ENCODE results near the gene TOMT.
"Not testable (repeated sequence)": the region's sequence is repeated elsewhere in the genome, so short reads cannot be mapped to it uniquely, and the experiment has no call there.

The TOMT gene

DNA sequence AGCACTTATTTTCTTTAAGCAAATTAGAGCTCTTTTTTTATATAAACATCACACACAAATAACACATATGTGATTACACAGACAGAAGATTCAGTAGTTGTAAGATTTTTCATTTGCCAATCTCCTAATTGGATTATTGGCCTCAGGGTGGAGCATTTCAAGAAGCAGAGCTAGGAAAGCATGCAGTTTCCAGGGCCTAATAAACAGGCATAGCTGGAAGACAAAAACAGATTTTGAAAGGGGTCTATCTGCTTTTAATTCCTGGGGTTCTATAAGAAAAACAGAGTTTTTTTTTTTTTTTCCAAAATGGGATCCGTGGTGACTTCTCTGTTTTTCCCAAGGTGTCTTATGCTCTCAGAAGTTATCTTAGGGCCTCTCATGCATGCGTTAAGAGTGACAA lies 22.2 kb downstream of the TOMT start:
- DNase-seq, result no peak

- DNase-seq, result no peak
These were observed 23.7 kb downstream of the TOMT start for GRCh38 chr11:72129381-72129780.

DNA sequence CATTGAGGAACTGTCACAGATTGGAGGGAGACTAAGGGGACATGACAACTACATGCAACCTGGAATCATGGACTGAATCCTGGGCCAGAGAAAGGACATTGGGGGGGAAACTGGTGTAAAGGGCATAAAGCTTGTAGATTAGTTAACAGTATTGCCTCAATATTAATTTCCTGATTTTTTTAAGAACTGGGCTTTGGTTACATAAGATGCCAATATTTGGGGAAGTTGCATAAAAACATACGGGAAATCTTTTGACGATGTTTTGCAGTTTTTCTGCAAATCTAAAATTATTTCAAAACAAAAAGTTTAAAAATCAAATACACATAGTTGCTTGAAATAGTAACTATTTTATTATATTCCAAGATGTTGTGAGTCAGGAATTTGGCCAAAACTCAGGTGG lies 26.9 kb downstream of the TOMT start:
- DNase-seq, result no peak

DNA sequence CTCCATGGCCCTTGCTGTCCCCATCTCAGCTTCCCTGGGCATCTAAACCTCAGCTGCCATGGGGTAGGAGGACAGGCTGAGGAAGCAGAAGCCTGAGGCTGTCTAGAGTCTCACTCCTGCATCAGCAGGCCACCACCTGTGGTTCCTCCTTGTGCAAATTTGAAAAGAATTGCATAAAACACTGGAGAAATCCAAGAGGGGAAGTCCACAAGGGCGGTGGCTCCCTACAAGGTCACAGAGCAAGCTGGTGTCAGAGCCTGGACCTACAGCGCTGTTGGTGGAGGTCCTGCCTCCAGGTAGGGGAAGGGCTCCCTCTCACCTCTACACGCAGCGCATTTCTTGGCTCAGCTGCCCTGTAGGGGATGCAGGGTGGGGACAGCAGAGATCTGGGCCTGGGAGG lies 29.7 kb downstream of the TOMT start, which contains the start of gene FOLR3:
Gene FOLR3 (plus strand): TSS at position 253 of the 400 bp plus-strand sequence. CDS start 228 bp downstream, outside the sequence.
- not testable (repeated sequence) for DNase-seq

DNA sequence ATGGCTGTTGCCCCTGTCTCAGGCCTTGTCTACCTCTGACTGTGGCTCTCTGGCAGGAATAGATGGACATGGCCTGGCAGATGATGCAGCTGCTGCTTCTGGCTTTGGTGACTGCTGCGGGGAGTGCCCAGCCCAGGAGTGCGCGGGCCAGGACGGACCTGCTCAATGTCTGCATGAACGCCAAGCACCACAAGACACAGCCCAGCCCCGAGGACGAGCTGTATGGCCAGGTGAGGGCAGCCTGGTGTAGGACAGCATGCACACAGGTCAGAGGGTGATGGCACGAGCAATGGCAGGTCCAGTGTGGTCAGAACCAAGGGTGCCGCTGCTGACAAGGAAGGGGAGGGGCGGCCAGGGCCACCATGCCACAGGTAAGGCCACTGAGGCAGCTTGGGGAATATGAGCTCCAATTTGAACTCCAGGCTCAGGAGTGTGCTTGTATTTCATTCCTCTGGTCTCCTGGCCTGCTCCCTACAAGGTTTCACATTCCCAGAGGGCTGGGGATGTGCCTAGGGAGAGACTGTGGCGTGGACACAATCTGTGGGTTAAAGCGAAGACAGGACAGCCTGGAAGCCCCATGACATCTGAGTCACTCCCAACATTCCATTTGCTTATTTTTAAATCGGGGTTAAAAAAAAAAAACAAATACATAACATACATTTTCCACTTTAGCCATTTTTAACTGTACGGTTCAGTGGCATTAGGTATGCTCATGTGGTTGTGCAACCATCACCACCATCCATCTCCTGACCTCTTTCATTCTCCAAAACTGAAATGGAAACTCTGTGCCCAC lies 30.4 kb downstream of the TOMT start:
- DNase-seq, result no peak

GRCh38 chr11:72136684-72137262 lies 31.0 kb downstream of the TOMT start:
- no peak for DNase-seq

GRCh38 chr11:72138821-72139390 lies 33.2 kb downstream of the TOMT start:
- no peak for DNase-seq

DNA sequence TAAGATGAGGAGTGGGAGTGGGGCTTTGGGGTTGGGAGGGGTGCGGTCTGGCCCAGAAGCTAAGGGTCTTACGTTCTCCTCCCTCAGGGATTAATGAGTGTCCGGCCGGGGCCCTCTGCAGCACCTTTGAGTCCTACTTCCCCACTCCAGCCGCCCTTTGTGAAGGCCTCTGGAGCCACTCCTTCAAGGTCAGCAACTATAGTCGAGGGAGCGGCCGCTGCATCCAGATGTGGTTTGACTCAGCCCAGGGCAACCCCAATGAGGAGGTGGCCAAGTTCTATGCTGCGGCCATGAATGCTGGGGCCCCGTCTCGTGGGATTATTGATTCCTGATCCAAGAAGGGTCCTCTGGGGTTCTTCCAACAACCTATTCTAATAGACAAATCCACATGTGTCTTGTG lies 33.8 kb downstream of the TOMT start:
- no peak for DNase-seq

DNA sequence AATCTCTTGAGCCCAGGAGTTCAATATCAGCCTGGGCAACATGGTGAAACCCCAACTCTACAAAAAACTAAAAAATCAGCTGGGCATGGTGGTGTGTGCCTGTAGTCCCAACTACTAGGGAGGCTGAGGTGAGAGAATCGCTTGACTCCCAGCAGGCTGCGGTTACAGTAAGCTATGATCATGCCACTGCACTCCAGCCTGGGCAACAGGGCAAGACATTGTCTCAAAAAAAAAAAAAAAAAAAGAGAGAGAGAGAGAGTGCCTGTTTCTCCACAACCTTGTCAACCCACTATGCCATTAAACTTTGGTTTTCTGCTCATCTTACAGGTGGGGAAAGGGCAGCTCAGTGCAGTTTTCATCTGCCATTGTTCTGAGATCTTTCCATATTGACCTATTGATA lies 34.9 kb downstream of the TOMT start:
- DNase-seq, result no peak

DNA sequence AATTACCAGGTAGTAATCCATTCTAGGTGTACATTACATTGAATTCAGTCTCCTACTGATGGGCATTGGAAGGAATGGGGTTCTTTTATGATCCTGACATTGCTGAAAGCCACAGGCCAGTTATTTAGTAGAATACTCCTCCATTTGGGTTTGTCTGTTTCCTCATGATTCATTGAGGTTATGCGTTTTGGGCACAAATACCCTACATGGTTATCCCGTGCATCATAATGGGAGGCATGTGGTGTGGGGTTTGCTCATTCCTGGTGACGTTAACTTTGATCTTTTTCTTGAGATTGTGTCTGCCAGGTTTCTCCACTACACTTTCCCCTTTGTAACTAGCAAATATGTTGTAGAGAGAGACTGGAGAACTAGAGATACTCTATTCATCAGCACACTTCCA lies 35.3 kb downstream of the TOMT start:
- DNase-seq, result no peak

DNA sequence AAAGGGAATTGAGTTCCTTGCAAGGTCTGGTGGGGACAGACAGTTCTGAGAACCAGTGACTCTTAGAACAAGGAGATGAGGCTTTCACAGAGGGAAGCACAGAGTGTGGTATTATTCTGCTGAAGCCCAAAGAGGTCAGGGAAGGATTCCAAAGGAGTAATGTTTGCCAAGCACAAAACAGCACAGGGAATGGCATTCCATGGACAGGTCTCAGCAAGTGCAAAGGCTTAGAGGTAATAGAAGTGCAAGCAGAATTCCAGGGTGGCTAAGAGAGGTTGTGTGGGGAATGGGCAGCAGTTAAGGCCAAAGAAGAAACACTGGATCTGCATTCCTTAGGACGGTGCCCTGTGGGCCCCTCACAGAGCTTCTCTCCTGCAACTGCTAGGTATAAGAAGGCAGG lies 36.4 kb downstream of the TOMT start:
- not testable (repeated sequence) for DNase-seq

- DNase-seq, result not testable (repeated sequence)
These were observed 36.8 kb downstream of the TOMT start for GRCh38 chr11:72142543-72142942.

DNA sequence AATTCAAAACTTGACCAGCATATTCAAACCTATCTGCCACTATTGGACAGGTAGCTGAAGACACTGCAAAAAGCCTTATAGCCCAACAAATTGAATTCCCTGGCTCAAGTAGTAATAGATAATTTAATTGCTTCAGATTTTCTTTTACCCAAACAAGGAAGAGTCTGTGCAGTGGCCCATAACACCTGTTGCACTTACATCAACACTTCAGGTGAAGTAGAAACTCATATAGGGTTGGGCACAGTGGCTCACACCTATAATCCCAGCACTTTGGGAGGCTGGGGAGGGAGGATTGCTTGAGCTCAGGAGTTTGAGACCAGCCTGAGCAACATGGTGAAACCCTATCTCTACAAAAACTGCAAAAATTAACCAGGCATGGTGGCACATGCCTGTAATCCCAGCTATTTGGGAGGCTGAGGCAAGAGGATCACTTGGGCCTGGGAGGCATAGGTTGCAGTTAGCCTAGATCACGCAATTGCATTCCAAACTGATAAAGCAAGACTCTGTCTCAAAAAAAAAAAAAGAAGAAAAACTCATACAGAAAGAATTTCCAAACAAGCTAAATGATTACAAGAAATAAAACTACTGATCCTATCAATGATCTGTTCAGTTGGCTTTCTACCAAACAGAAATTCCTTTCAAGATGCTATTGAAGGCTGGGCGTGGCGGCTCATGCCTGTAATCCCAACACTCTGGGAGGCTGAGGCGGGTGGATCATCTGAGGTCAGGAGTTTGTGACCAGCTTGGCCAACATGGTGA lies 39.3 kb downstream of the TOMT start:
- no peak for DNase-seq

DNA sequence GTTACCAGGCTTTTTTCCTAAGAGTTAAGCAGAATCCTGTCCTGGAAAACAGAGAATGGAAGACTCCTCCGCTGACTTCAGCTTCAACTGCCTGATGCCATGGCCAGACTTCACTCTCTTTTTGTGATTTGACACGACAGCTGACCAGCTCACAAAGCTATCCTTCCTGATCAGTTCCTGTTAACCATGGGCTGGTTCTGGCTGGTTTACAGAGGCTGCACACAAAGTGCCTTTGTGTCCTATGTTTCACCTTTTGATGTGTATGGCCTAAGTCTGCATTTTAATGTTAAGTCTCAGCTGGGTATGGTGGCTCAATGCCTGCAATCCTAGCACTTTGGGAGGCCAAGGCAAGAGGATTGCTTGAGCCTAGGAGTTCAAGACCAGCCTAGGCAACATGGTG lies 40.9 kb downstream of the TOMT start:
- DNase-seq, result no peak

DNA sequence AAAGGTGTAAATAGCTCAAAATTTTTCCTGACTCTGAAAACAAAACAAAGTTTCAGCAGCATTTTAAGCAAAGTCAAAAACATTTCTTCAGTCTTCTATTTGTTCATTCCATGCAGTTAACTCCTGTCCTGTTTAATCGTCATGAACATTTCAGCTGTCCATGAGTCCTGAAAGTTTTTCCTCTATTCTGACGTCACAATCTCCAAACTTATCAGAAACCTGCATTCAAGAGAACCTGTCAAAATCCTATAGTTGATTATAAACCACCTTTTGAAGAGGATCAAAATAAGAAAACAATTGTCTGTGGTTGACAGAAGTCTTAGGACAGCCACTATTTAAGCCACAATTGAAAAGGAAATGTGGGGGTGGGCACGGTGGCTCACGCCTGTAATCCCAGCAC lies 45.2 kb downstream of the TOMT start:
- no peak for DNase-seq

GRCh38 chr11:72153874-72154273 lies 48.1 kb downstream of the TOMT start:
- DNase-seq, result not testable (repeated sequence)

DNA sequence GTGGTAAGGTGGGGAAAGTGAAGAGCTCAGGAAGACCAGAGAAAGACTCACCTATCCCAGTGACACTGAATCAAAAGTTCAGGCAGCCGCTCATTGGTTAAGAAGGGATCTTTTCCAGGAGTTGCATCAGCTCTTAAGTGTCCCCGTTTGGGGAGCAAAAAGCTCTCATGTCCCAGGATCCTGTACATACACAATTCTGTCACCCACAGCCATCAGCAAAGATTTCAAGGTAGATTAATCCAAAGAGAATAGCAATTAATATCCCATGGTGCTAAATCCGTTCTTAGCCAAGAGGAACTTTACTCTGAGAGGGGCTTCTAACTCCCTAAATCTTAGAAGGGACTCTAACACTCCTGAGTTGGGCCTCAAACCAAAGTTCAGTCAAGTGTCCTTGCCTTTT lies 49.1 kb downstream of the TOMT start:
- DNase-seq, result no peak

GRCh38 chr11:72155751-72156150 lies 50.0 kb downstream of the TOMT start:
- no peak for DNase-seq

GRCh38 chr11:72157131-72157530 lies 51.4 kb downstream of the TOMT start:
- no peak for DNase-seq
